CD14-positive monocyte (primary cell): ENCODE results near the gene AEBP1. TPM values are rescaled to one million over a fixed set of nuclear protein-coding genes. Genes with fewer than 3 reads are reported as not detected.

ENCODE experiments used
- DNase-seq, 3 donors: peaks; one replicate each; pipeline ENCODE4 v3.0.0-alpha.2; 2011 to 2022
- H2AFZ ChIP-seq: 2 replicates; pipeline ENCODE4 v1.6.0; 2012; ENCODE audit warnings: mild to moderate bottlenecking, low read depth, low read length, inconsistent platforms; ENCODE audit not compliant: insufficient read depth, poor library complexity, severe bottlenecking
- H3K27ac ChIP-seq, 2 donors: 1 replicate in 1 of 2; 2 replicates in 1 of 2; pipeline ENCODE4 v1.5.1; 2012 to 2013; ENCODE audit warnings: low read length in 2 of 2, control low read depth in 1 of 2, inconsistent platforms in 1 of 2, low read depth in 1 of 2, mild to moderate bottlenecking in 1 of 2
- H3K27me3 ChIP-seq, 2 donors: one replicate each; pipeline versions ENCODE4 v1.6.0 to v1.6.1; 2011 to 2013; ENCODE audit warnings: low read length in 2 of 2; ENCODE audit not compliant: control insufficient read depth in 2 of 2, insufficient read depth in 2 of 2
- H3K36me3 ChIP-seq, 2 donors: replicated peaks in 1 of 2; 1 replicate in 1 of 2; 2 replicates in 1 of 2; pipeline versions ENCODE4 v1.5.1 to v1.6.1; 2012 to 2013; ENCODE audit warnings: low read length in 2 of 2, control low read depth in 1 of 2, inconsistent platforms in 1 of 2, mild to moderate bottlenecking in 1 of 2; ENCODE audit not compliant: insufficient read depth in 2 of 2, control insufficient read depth in 1 of 2
- H3K4me1 ChIP-seq, 2 donors: 1 replicate in 1 of 2; 2 replicates in 1 of 2; pipeline versions ENCODE4 v1.5.1 to v1.6.1; 2012 to 2013; ENCODE audit warnings: low read length in 2 of 2, control low read depth in 1 of 2, inconsistent platforms in 1 of 2, mild to moderate bottlenecking in 1 of 2, moderate library complexity in 1 of 2; ENCODE audit not compliant: insufficient read depth in 2 of 2, control insufficient read depth in 1 of 2
- H3K4me2 ChIP-seq: replicated peaks from 2 replicates; pipeline ENCODE3; 2012; ENCODE audit warnings: low read length, moderate library complexity, mild to moderate bottlenecking; ENCODE audit not compliant: poor library complexity, severe bottlenecking; ENCODE audit errors: extremely low read depth
- H3K4me3 ChIP-seq, 3 experiments: fragments of 200-600 bp in 1 of 3; sonication (generic) in 1 of 3; replicated peaks in 1 of 3; 1 replicate in 2 of 3; 2 replicates in 1 of 3; pipeline ENCODE4 v1.5.1; 2011 to 2013; ENCODE audit warnings: low read length in 3 of 3, mild to moderate bottlenecking in 3 of 3, control low read depth in 2 of 3, low read depth in 2 of 3, inconsistent platforms in 1 of 3, moderate library complexity in 1 of 3
- H3K79me2 ChIP-seq: 2 replicates; pipeline ENCODE4 v1.6.0; 2012; ENCODE audit warnings: mild to moderate bottlenecking, control low read depth, inconsistent platforms, low read length, moderate library complexity; ENCODE audit not compliant: insufficient read depth
- H3K9ac ChIP-seq: 2 replicates; pipeline ENCODE4 v1.6.0; 2017; ENCODE audit warnings: low read length, mild to moderate bottlenecking; ENCODE audit not compliant: insufficient read depth, poor library complexity, severe bottlenecking
- H3K9me3 ChIP-seq, 2 donors: replicated peaks in 1 of 2; 1 replicate in 1 of 2; 2 replicates in 1 of 2; pipeline versions ENCODE4 v1.5.1 to v1.6.1; 2012 to 2013; ENCODE audit warnings: low read length in 2 of 2, control low read depth in 1 of 2; ENCODE audit not compliant: control insufficient read depth in 1 of 2, insufficient read depth in 1 of 2
- H4K20me1 ChIP-seq: 2 replicates; pipeline ENCODE4 v1.6.0; 2012; ENCODE audit warnings: mild to moderate bottlenecking, low read length, control low read depth, moderate library complexity; ENCODE audit not compliant: insufficient read depth
- H3K27ac Mint-ChIP-seq, 7 donors: one replicate each; pipeline ENCODE4 v1.8.0; 2020; ENCODE audit warnings: mild to moderate bottlenecking in 7 of 7, mixed read lengths in 7 of 7, moderate library complexity in 6 of 7, inconsistent platforms in 2 of 7
- H3K27me3 Mint-ChIP-seq, 3 donors: one replicate each; pipeline ENCODE4 v1.8.0; 2021 to 2022; ENCODE audit warnings: low read depth in 3 of 3, mild to moderate bottlenecking in 3 of 3, mixed read lengths in 3 of 3, moderate library complexity in 3 of 3, inconsistent platforms in 1 of 3
- H3K36me3 Mint-ChIP-seq, 2 donors: one replicate each; pipeline ENCODE4 v1.8.0; 2020; ENCODE audit warnings: mixed read lengths in 2 of 2, inconsistent platforms in 1 of 2, mild to moderate bottlenecking in 1 of 2
- H3K4me1 Mint-ChIP-seq: one replicate; pipeline ENCODE4 v1.8.0; 2020; ENCODE audit warnings: mild to moderate bottlenecking, mixed read lengths
- H3K4me3 Mint-ChIP-seq, 2 donors: one replicate each; pipeline ENCODE4 v1.8.0; 2020; ENCODE audit warnings: mild to moderate bottlenecking in 2 of 2, mixed read lengths in 2 of 2, moderate library complexity in 1 of 2
- H3K9me3 Mint-ChIP-seq, 7 donors: one replicate each; pipeline ENCODE4 v1.8.0; 2020 to 2022; ENCODE audit warnings: mixed read lengths in 7 of 7, mild to moderate bottlenecking in 6 of 7, moderate library complexity in 6 of 7, inconsistent platforms in 2 of 7
- WGBS: methylation state at CpG from one replicate; pipeline ENCODE4 v1.1.5; 2013; ENCODE audit warnings: missing lambda C conversion rate; ENCODE audit not compliant: insufficient coverage; 5-methylcytosine and 5-hydroxymethylcytosine counted together
- intact Hi-C, 2 donors: fragments of 100-400 bp; cut with micrococcal nuclease; formaldehyde crosslinking; loops; one replicate each; pipeline versions ENCODE4 v1.15.0 to v1.15.1; 2023
- polyA plus RNA-seq, 3 donors: library from polyadenylated mRNA; depleted of rRNA in 1 of 3; unstranded in 2 of 3; stranded (reverse) in 1 of 3; fragments of 300-500 nt in 2 of 3; fragments of >200 nt in 1 of 3; fragmentation: Illumina TruSeq in 2 of 3; gene quantifications; 1 replicate in 2 of 3; 2 replicates in 1 of 3; pipeline ENCODE4 v1.2.3, GENCODE V29; 2012 to 2021
- TF ChIP-seq, protein P1 (sequence below): fragments of 200-600 bp; IDR thresholded peaks from one replicate; pipeline ENCODE4 v1.8.0; 2022; ENCODE audit warnings: antibody characterized with exemption, mild to moderate bottlenecking

Gene AEBP1
- polyA plus RNA-seq, 3 donors: 0.08 TPM; not detected in 2

DNA sequence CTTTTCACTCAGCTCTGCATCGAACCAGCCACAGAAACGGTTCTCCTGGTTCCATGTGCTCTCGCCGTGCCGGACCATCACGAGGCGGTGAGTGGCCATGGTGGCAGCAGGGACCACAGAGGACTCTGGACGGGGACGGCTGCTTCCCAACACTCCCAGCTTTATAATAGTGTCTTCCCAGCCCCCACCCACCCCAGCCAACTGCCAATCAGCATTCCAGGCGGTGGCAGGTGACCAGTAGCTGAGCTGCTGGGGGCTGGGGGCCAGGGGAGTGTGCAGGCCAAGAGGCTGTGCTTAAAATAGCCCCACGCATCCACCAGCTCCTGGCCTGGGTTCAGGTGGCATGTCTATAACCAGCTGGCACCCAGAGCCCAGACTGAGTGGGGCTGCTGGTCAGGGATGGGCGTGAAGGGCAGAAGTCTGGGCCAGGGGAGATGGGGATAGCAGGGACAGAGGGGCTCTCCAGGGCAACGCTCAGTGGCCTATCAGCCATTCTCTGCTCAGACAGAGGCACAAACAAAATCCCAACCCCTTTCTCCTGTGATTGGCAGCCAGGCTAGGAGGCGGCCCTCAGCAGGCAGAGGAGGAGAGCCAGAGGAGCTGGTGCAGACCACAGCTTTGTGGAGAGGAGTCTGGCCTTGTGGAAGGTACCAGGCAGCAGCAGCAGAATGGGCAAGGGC is 38.6 kb upstream of the AEBP1 start, which contains the start of gene PGAM2:
Gene PGAM2 (minus strand): TSS at position 137 of the 680 bp plus-strand sequence. CDS start 38 bp downstream, at position 99.
- no peaks in the 10 kb centered on the region for H3K9me3 ChIP-seq
- H4K20me1 ChIP-seq: peaks cover 72% of the 10 kb centered on the region
- no peak within 1 kb of the TSS for H3K9ac ChIP-seq
- no peak within 1 kb of the TSS for H3K4me3 ChIP-seq
- H3K27ac Mint-ChIP-seq: peak within 1 kb of the TSS in 6 of 7 donors; percentile 24 to 82 (median 54)
- H3K27ac ChIP-seq: no peak within 1 kb of the TSS
- H3K4me2 ChIP-seq: no peak within 1 kb of the TSS
- peaks cover 20% of the 10 kb centered on the region in 2 donors for H3K36me3 ChIP-seq
- H3K27me3 Mint-ChIP-seq: peaks cover 0 to 24% (median 4%) of the 10 kb centered on the region in 3 donors
- peaks cover 12% of the 10 kb centered on the region for H3K4me1 Mint-ChIP-seq
- no peaks in the 10 kb centered on the region for H3K27me3 ChIP-seq
- H3K9me3 Mint-ChIP-seq: peaks cover 0 to 3% (median 0%) of the 10 kb centered on the region in 7 donors
- 42% methylated on average over 8 of the region's 14 CpGs for WGBS
- intact Hi-C loops: no loop called here
- peaks cover 15 to 17% of the 10 kb centered on the region in 2 donors for H3K36me3 Mint-ChIP-seq
- H3K4me1 ChIP-seq: no peaks in the 10 kb centered on the region
- H3K79me2 ChIP-seq: no peaks in the 10 kb centered on the region
- H2AFZ ChIP-seq: no peak within 1 kb of the TSS
- no peak within 1 kb of the TSS for H3K4me3 Mint-ChIP-seq
- TF ChIP-seq, protein P1, sequence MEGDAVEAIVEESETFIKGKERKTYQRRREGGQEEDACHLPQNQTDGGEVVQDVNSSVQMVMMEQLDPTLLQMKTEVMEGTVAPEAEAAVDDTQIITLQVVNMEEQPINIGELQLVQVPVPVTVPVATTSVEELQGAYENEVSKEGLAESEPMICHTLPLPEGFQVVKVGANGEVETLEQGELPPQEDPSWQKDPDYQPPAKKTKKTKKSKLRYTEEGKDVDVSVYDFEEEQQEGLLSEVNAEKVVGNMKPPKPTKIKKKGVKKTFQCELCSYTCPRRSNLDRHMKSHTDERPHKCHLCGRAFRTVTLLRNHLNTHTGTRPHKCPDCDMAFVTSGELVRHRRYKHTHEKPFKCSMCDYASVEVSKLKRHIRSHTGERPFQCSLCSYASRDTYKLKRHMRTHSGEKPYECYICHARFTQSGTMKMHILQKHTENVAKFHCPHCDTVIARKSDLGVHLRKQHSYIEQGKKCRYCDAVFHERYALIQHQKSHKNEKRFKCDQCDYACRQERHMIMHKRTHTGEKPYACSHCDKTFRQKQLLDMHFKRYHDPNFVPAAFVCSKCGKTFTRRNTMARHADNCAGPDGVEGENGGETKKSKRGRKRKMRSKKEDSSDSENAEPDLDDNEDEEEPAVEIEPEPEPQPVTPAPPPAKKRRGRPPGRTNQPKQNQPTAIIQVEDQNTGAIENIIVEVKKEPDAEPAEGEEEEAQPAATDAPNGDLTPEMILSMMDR: no peak
- DNase-seq: no peak

DNA sequence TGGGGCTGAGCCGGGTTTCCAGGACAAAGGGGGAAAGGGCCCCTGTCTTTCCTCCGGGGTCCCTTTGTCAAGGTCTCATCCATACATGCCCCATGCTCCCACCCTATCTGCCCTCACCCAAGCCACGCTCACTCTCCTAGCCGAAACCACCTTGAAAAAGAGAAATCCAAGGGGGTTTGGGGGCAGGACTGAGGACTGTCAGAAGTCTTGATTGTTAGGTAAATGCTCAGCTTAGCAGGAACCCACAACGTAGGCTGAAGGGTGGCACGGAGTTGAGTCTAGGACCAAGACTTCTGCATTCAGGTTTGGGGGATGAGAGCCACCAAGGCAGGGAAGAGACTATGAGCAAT is 38.1 kb upstream of the AEBP1 start:
- DNase-seq: no peak
- Mint-ChIP-seq H3K4me1 (peaks cover 16% of the 10 kb centered on the region), H3K27me3 (peaks cover 0 to 24% (median 4%) of the 10 kb centered on the region in 3 donors), H3K4me3 (no peak overlapping the region), H3K27ac (peak overlapping the region in 5 of 7 donors; percentile 24 to 82 (median 51)), H3K9me3 (peaks cover 0 to 3% (median 0%) of the 10 kb centered on the region in 7 donors), H3K36me3 (peaks cover 11 to 12% of the 10 kb centered on the region in 2 donors)
- Histone ChIP-seq H3K4me3 (no peak overlapping the region), H3K36me3 (peaks cover 14 to 15% of the 10 kb centered on the region in 2 donors), H3K4me1 (no peaks in the 10 kb centered on the region), H3K9me3 (no peaks in the 10 kb centered on the region), H4K20me1 (peaks cover 66% of the 10 kb centered on the region), H3K27me3 (no peaks in the 10 kb centered on the region), H3K79me2 (no peaks in the 10 kb centered on the region), H3K4me2 (no peak overlapping the region), H3K9ac (no peak overlapping the region), H3K27ac (no peak overlapping the region), H2AFZ (no peak overlapping the region)
- intact Hi-C loops: no loop called here
- WGBS: 18% methylated on average over 2 of the region's 6 CpGs
- TF ChIP-seq, protein P1: no peak
